ENCODE measurements around the gene DDX39A. TPM values are rescaled to one million over a fixed set of nuclear protein-coding genes. Genes with fewer than 3 reads are reported as not detected.
"Not testable (repeated sequence)": the region's sequence is repeated elsewhere in the genome, so short reads cannot be mapped to it uniquely, and the experiment has no call there.

Gene DDX39A
- total RNA-seq = 133 TPM
- polyA plus RNA-seq = 197 TPM
- long read RNA-seq, donor 1, transcript DDX39A-201 (11 exons, 1,471 nt) = major isoform, 10 of 10 reads
- long read RNA-seq, donor 1, partial matches to known transcripts = 0 of 10 reads
- long read RNA-seq, donor 1, other reads (novel, unspliced or antisense) = 0 of 10 reads
- long read RNA-seq, donor 2, transcript DDX39A-201 (11 exons, 1,471 nt) = major isoform, 114 of 398 reads
- long read RNA-seq, donor 2, transcript DDX39A-206 (4 exons, 1,813 nt) = minor isoform, 9 of 398 reads
- long read RNA-seq, donor 2, partial matches to known transcripts = 198 of 398 reads
- long read RNA-seq, donor 2, other reads (novel, unspliced or antisense) = 75 of 398 reads
- long read RNA-seq, donor 3, transcript DDX39A-212 (4 exons, 988 nt) = minor isoform, 10 of 157 reads
- long read RNA-seq, donor 3, transcript DDX39A-201 (11 exons, 1,471 nt) = major isoform, 88 of 157 reads
- long read RNA-seq, donor 3, partial matches to known transcripts = 48 of 157 reads
- long read RNA-seq, donor 3, other reads (novel, unspliced or antisense) = 5 of 157 reads
- long read RNA-seq, donor 4, transcript DDX39A-201 (11 exons, 1,471 nt) = major isoform, 17 of 40 reads
- long read RNA-seq, donor 4, partial matches to known transcripts = 17 of 40 reads
- long read RNA-seq, donor 4, other reads (novel, unspliced or antisense) = 0 of 40 reads
- long read RNA-seq, donor 5, transcript DDX39A-201 (11 exons, 1,471 nt) = major isoform, 54 of 114 reads
- long read RNA-seq, donor 5, transcript DDX39A-212 (4 exons, 988 nt) = minor isoform, 8 of 114 reads
- long read RNA-seq, donor 5, partial matches to known transcripts = 43 of 114 reads
- long read RNA-seq, donor 5, other reads (novel, unspliced or antisense) = 6 of 114 reads
- long read RNA-seq, donor 6, transcript DDX39A-206 (4 exons, 1,813 nt) = minor isoform, 7 of 60 reads
- long read RNA-seq, donor 6, transcript DDX39A-201 (11 exons, 1,471 nt) = major isoform, 36 of 60 reads
- long read RNA-seq, donor 6, partial matches to known transcripts = 14 of 60 reads
- long read RNA-seq, donor 6, other reads (novel, unspliced or antisense) = 0 of 60 reads
- long read RNA-seq, donor 7, transcript DDX39A-201 (11 exons, 1,471 nt) = major isoform, 36 of 45 reads
- long read RNA-seq, donor 7, partial matches to known transcripts = 5 of 45 reads
- long read RNA-seq, donor 7, other reads (novel, unspliced or antisense) = 0 of 45 reads
- long read RNA-seq, donor 8, transcript DDX39A-201 (11 exons, 1,471 nt) = major isoform, 25 of 29 reads
- long read RNA-seq, donor 8, partial matches to known transcripts = 0 of 29 reads
- long read RNA-seq, donor 8, other reads (novel, unspliced or antisense) = 0 of 29 reads
- long read RNA-seq, donor 9, transcript DDX39A-212 (4 exons, 988 nt) = minor isoform, 5 of 68 reads
- long read RNA-seq, donor 9, transcript DDX39A-201 (11 exons, 1,471 nt) = major isoform, 55 of 68 reads
- long read RNA-seq, donor 9, partial matches to known transcripts = 6 of 68 reads
- long read RNA-seq, donor 9, other reads (novel, unspliced or antisense) = 0 of 68 reads
- long read RNA-seq, donor 10, transcript DDX39A-201 (11 exons, 1,471 nt) = major isoform, 42 of 59 reads
- long read RNA-seq, donor 10, transcript DDX39A-212 (4 exons, 988 nt) = minor isoform, 6 of 59 reads
- long read RNA-seq, donor 10, partial matches to known transcripts = 10 of 59 reads
- long read RNA-seq, donor 10, other reads (novel, unspliced or antisense) = 0 of 59 reads

DNA sequence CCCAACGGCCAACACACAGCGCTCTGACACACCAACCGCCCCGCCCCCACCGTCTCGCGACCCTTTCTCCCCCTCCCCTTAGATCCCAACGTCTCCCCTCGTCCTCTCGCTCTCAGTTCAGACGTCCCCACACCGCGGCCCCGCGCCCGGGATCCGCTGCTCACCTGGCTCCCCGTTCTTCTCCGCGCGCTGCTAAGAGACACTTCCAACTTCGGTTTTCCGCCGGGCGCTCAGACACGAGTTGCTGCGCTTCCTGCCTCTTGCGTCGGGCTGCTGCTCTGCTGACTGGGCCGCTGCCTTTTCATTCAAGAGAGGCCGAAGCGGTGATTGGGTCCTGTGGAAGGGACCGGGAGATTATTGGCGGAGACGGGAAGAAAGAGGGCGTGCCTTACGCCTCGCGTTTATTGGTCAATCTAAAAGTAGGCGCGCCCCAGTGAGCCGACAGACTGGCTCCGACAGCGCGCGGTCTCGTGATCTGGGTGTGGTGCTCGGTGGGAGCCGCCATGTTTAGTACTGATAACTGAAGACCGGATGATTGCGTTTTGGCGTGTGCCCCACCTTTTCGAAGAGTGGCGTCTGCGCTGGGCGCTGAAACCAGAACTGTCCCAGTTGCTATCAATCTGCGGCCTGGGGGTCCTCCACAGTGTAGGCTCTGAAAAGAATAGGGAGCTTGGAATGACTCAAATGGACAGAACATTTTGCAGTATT lies at the start of gene DDX39A:
TSS of gene DDX39A (minus strand) at position 236 of the 708 bp plus-strand sequence. CDS start 6,121 bp downstream, outside the sequence.
- peaks cover 8 to 28% of the 10 kb centered on the region in 2 donors for H3K36me3 ChIP-seq (ENCODE audit: control insufficient read depth in 2 of 2, insufficient read depth in 2 of 2, low read length in 1 of 2)
- H3K27me3 ChIP-seq (ENCODE audit: control insufficient read depth in 2 of 2, insufficient read depth in 1 of 2, low read length in 1 of 2) = no peaks in the 10 kb centered on the region
- 1% methylated on average over 57 of the region's 57 CpGs for WGBS
- peaks cover 15 to 33% of the 10 kb centered on the region in 2 donors for H3K4me1 ChIP-seq (ENCODE audit: control insufficient read depth in 2 of 2, insufficient read depth in 2 of 2, low read length in 2 of 2)
- peak; percentile 92 to 100 (median 97) for DNase-seq (ENCODE audit: low read depth in 6 of 9, low spot score in 9 of 9)
- H3K4me3 ChIP-seq (ENCODE audit: low read length in 2 of 2) = peak within 1 kb of the TSS; percentile 64 to 79
- peaks cover 0 to 6% of the 10 kb centered on the region in 2 donors for H3K9me3 ChIP-seq (ENCODE audit: control insufficient read depth in 2 of 2, insufficient read depth in 1 of 2, low read length in 1 of 2)
- peak within 1 kb of the TSS; percentile 95 to 97 for H3K27ac ChIP-seq (ENCODE audit: low read depth in 1 of 2, low read length in 1 of 2)

DNA sequence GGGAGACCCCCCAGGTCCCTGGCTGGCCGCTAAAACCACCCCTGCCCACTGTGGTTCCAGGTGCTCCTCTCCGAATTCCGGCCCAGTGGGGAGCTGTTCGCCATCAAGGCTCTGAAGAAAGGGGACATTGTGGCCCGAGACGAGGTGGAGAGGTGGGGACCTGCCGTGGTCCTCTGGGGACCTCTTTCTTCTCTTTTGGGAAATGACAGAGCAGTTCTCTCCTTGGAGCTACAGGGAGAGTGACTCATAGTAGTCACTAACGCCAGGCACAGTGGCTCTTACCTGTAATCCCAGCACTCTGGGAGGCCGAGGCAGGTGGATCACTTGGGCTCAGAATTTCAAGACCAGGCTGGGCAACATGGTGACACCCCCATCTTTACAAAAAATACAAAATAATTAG lies 48.7 kb upstream of the DDX39A start:
- H3K27ac ChIP-seq (ENCODE audit: low read depth in 1 of 2, low read length in 1 of 2) = peak overlapping the region in 1 of 2 donors; percentile 3
- H3K4me3 ChIP-seq (ENCODE audit: low read length in 2 of 2) = no peak overlapping the region
- H3K9me3 ChIP-seq (ENCODE audit: control insufficient read depth in 2 of 2, insufficient read depth in 1 of 2, low read length in 1 of 2) = peaks cover 0 to 3% of the 10 kb centered on the region in 2 donors
- peaks cover 7 to 9% of the 10 kb centered on the region in 2 donors for H3K27me3 ChIP-seq (ENCODE audit: control insufficient read depth in 2 of 2, insufficient read depth in 1 of 2, low read length in 1 of 2)
- WGBS = 97% methylated on average over 9 of the region's 9 CpGs
- no peak for DNase-seq (ENCODE audit: low read depth in 6 of 9, low spot score in 9 of 9)
- H3K36me3 ChIP-seq (ENCODE audit: control insufficient read depth in 2 of 2, insufficient read depth in 2 of 2, low read length in 1 of 2) = peaks cover 67 to 78% of the 10 kb centered on the region in 2 donors
- peaks cover 4 to 10% of the 10 kb centered on the region in 2 donors for H3K4me1 ChIP-seq (ENCODE audit: control insufficient read depth in 2 of 2, insufficient read depth in 2 of 2, low read length in 2 of 2)

DNA sequence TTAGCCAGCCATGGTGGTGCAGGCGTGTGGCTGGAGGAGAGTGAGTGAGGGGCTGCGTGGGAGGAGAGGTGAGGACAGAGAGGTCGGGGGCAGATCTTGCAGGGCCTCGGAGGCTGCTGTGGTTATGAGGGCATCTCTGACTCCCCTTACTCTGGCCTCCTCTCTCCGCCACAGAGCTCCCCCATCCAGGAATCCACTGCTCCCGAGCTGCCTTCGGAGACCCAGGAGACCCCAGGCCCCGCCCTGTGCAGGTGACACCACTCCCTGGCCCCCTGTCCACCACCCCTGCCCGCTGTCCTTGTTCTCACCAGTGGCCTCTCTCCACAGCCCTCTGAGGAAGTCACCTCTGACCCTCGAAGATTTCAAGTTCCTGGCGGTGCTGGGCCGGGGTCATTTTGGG lies 48.2 kb upstream of the DDX39A start:
- peaks cover 2 to 6% of the 10 kb centered on the region in 2 donors for H3K4me1 ChIP-seq (ENCODE audit: control insufficient read depth in 2 of 2, insufficient read depth in 2 of 2, low read length in 2 of 2)
- H3K27ac ChIP-seq (ENCODE audit: low read depth in 1 of 2, low read length in 1 of 2) = peak overlapping the region in 1 of 2 donors; percentile 3
- WGBS = 93% methylated on average over 12 of the region's 12 CpGs
- no peaks in the 10 kb centered on the region for H3K9me3 ChIP-seq (ENCODE audit: control insufficient read depth in 2 of 2, insufficient read depth in 1 of 2, low read length in 1 of 2)
- H3K27me3 ChIP-seq (ENCODE audit: control insufficient read depth in 2 of 2, insufficient read depth in 1 of 2, low read length in 1 of 2) = peaks cover 3 to 5% of the 10 kb centered on the region in 2 donors
- no peak overlapping the region for H3K4me3 ChIP-seq (ENCODE audit: low read length in 2 of 2)
- DNase-seq (ENCODE audit: low read depth in 6 of 9, low spot score in 9 of 9) = no peak
- peaks cover 71 to 82% of the 10 kb centered on the region in 2 donors for H3K36me3 ChIP-seq (ENCODE audit: control insufficient read depth in 2 of 2, insufficient read depth in 2 of 2, low read length in 1 of 2)

DNA sequence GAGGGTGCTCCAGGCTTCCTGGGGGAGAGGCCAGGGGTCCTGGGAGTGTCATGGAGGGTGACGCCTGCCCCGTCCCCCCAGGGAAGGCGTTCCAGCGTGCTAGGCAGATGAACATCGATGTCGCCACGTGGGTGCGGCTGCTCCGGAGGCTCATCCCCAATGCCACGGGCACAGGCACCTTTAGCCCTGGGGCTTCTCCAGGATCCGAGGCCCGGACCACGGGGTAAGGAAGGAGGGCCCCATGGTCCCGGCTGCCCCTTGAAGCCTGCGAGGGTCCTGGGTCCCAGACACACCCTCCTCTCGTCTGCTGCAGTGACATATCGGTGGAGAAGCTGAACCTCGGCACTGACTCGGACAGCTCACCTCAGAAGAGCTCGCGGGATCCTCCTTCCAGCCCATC lies 44.6 kb upstream of the DDX39A start:
- Histone ChIP-seq H3K27me3 (ENCODE audit: control insufficient read depth in 2 of 2, insufficient read depth in 1 of 2, low read length in 1 of 2) (no peaks in the 10 kb centered on the region), H3K4me1 (ENCODE audit: control insufficient read depth in 2 of 2, insufficient read depth in 2 of 2, low read length in 2 of 2) (no peaks in the 10 kb centered on the region), H3K27ac (ENCODE audit: low read depth in 1 of 2, low read length in 1 of 2) (no peak overlapping the region), H3K4me3 (ENCODE audit: low read length in 2 of 2) (no peak overlapping the region), H3K36me3 (ENCODE audit: control insufficient read depth in 2 of 2, insufficient read depth in 2 of 2, low read length in 1 of 2) (peaks cover 71 to 75% of the 10 kb centered on the region in 2 donors), H3K9me3 (ENCODE audit: control insufficient read depth in 2 of 2, insufficient read depth in 1 of 2, low read length in 1 of 2) (no peaks in the 10 kb centered on the region)
- no peak for DNase-seq (ENCODE audit: low read depth in 6 of 9, low spot score in 9 of 9)
- 98% methylated on average over 21 of the region's 21 CpGs for WGBS

DNA sequence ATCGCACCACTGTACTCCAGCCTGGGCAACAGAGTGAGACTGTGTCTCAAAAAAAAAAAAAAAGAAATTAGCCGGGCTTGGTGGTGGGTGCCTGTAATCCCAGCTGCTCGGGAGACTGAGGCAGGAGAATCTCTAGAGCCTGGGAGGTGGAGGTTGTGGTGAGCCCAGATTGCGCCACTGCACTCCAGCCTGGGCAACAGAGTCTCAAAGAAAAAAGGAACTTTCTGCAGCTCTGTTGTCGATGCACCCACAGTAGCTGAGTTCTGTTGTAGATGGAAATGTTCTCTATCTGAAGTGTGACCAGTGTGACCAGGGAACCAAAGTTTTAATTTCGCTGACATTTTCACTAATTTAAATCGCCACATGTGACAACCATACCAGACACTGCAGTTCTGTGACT lies 43.3 kb upstream of the DDX39A start:
- not testable (repeated sequence) for H3K9me3 ChIP-seq (ENCODE audit: control insufficient read depth in 2 of 2, insufficient read depth in 1 of 2, low read length in 1 of 2); H3K27ac ChIP-seq (ENCODE audit: low read depth in 1 of 2, low read length in 1 of 2); H3K27me3 ChIP-seq (ENCODE audit: control insufficient read depth in 2 of 2, insufficient read depth in 1 of 2, low read length in 1 of 2); H3K4me1 ChIP-seq (ENCODE audit: control insufficient read depth in 2 of 2, insufficient read depth in 2 of 2, low read length in 2 of 2); DNase-seq (ENCODE audit: low read depth in 6 of 9, low spot score in 9 of 9); H3K4me3 ChIP-seq (ENCODE audit: low read length in 2 of 2)
- H3K36me3 ChIP-seq (ENCODE audit: control insufficient read depth in 2 of 2, insufficient read depth in 2 of 2, low read length in 1 of 2) = peaks cover 66 to 76% of the 10 kb centered on the region in 2 donors
- 98% methylated on average over 7 of the region's 7 CpGs for WGBS

DNA sequence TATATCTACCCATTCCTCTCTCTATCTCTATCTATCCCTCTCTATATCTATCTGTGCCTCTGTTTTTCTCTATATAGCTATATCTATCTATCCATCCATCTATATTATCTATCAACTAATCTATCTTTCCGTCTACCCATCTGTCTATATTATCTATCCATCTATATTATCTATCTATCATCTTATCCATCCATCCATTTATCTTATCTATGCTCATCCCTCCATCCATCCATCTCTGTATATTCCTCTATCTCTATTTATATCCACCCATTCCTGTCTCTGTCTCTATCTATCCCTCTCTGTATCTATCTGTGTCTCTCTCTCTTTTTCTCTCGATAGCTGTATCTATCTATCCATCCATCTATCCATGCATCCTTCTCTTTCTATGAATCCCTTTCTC lies 41.8 kb upstream of the DDX39A start:
- no peaks in the 10 kb centered on the region for H3K27me3 ChIP-seq (ENCODE audit: control insufficient read depth in 2 of 2, insufficient read depth in 1 of 2, low read length in 1 of 2)
- no peak overlapping the region for H3K4me3 ChIP-seq (ENCODE audit: low read length in 2 of 2)
- no peak overlapping the region for H3K27ac ChIP-seq (ENCODE audit: low read depth in 1 of 2, low read length in 1 of 2)
- peaks cover 60 to 65% of the 10 kb centered on the region in 2 donors for H3K36me3 ChIP-seq (ENCODE audit: control insufficient read depth in 2 of 2, insufficient read depth in 2 of 2, low read length in 1 of 2)
- no peak for DNase-seq (ENCODE audit: low read depth in 6 of 9, low spot score in 9 of 9)
- H3K9me3 ChIP-seq (ENCODE audit: control insufficient read depth in 2 of 2, insufficient read depth in 1 of 2, low read length in 1 of 2) = peaks cover 0 to 1% of the 10 kb centered on the region in 2 donors
- 72% methylated on average over 2 of the region's 2 CpGs for WGBS
- no peaks in the 10 kb centered on the region for H3K4me1 ChIP-seq (ENCODE audit: control insufficient read depth in 2 of 2, insufficient read depth in 2 of 2, low read length in 2 of 2)

DNA sequence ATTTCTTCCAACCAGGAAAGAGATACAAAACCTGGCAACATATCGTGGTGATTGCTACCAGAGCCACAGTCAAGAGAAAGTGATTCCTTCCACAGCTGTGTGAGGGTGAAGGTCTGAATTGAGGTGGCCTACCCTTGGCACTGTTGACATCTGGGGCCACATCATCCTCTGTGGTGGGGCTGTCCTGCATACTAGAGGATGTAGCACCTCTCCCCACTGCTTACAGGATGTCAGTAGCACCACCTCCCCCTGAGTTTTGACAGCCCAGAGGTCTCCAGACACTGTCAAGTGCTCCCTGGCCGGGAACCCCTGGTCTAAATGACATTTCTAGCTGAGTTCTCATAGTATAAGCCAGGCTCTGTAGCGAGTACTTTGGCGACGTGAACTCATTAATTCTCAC lies 40.6 kb upstream of the DDX39A start:
- H3K4me3 ChIP-seq (ENCODE audit: low read length in 2 of 2) = no peak overlapping the region
- DNase-seq (ENCODE audit: low read depth in 6 of 9, low spot score in 9 of 9) = no peak
- peaks cover 0 to 1% of the 10 kb centered on the region in 2 donors for H3K9me3 ChIP-seq (ENCODE audit: control insufficient read depth in 2 of 2, insufficient read depth in 1 of 2, low read length in 1 of 2)
- H3K27ac ChIP-seq (ENCODE audit: low read depth in 1 of 2, low read length in 1 of 2) = no peak overlapping the region
- H3K4me1 ChIP-seq (ENCODE audit: control insufficient read depth in 2 of 2, insufficient read depth in 2 of 2, low read length in 2 of 2) = no peaks in the 10 kb centered on the region
- WGBS = 92% methylated on average over 5 of the region's 5 CpGs
- no peaks in the 10 kb centered on the region for H3K27me3 ChIP-seq (ENCODE audit: control insufficient read depth in 2 of 2, insufficient read depth in 1 of 2, low read length in 1 of 2)
- peaks cover 59% of the 10 kb centered on the region in 2 donors for H3K36me3 ChIP-seq (ENCODE audit: control insufficient read depth in 2 of 2, insufficient read depth in 2 of 2, low read length in 1 of 2)
